ENCODE data around the gene GPC3. TPM values are rescaled to one million over a fixed set of nuclear protein-coding genes. Genes with fewer than 3 reads are reported as not detected.

The GPC3 gene
- total RNA-seq, 4 donors from 2014 or later = 8.4 to 28.2 (median 20.4) TPM

DNA sequence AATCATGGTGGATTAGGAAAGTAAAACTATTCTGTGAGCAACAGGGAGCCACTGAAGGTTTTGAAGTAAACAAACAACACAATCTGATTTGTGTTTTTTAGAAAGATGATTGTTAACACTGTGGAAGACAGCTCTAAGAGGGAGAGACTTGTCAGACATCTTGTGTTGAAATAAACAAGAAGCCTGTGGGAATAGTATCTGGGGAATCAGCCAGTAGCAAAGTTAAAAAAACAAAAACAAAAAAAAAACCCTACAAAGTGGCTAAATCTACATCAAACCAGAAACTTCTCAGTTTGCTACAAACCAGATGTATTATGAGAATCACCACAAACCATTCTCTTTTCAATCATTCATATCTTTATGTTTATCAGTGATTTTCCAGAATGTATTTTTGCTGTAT lies 444.4 kb downstream of the GPC3 start:
- H3K36me3 ChIP-seq = no peaks in the 10 kb centered on the region
- no peak overlapping the region for H3K27ac ChIP-seq
- no peaks in the 10 kb centered on the region for H3K27me3 ChIP-seq
- no peaks in the 10 kb centered on the region for H3K9me3 ChIP-seq
- DNase-seq = no peak
- H3K4me3 ChIP-seq (replicated peaks in 1 of 3) = no peak overlapping the region
- intact Hi-C loops (cut with DNase I) = no loop called here
- TF ChIP-seq POLR2A (IDR thresholded peaks at IDR 0.05) = no peak
- TF ChIP-seq, protein P1, sequence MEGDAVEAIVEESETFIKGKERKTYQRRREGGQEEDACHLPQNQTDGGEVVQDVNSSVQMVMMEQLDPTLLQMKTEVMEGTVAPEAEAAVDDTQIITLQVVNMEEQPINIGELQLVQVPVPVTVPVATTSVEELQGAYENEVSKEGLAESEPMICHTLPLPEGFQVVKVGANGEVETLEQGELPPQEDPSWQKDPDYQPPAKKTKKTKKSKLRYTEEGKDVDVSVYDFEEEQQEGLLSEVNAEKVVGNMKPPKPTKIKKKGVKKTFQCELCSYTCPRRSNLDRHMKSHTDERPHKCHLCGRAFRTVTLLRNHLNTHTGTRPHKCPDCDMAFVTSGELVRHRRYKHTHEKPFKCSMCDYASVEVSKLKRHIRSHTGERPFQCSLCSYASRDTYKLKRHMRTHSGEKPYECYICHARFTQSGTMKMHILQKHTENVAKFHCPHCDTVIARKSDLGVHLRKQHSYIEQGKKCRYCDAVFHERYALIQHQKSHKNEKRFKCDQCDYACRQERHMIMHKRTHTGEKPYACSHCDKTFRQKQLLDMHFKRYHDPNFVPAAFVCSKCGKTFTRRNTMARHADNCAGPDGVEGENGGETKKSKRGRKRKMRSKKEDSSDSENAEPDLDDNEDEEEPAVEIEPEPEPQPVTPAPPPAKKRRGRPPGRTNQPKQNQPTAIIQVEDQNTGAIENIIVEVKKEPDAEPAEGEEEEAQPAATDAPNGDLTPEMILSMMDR (IDR thresholded peaks at IDR 0.05) = no peak
- H3K4me1 ChIP-seq = no peaks in the 10 kb centered on the region

- no peaks in the 10 kb centered on the region for H3K9me3 ChIP-seq
- H3K4me1 ChIP-seq = no peaks in the 10 kb centered on the region
- H3K27ac ChIP-seq = no peak overlapping the region
- 74 to 80% methylated on average over 4 of the region's 4 CpGs for WGBS, 2 donors
- intact Hi-C loops (cut with DNase I) = no loop called here
- no peak overlapping the region for H3K4me3 ChIP-seq (replicated peaks in 1 of 3)
- DNase-seq = no peak
- no peaks in the 10 kb centered on the region for H3K36me3 ChIP-seq
- TF ChIP-seq, protein P1 (IDR thresholded peaks at IDR 0.05) = no peak
- no peak for TF ChIP-seq POLR2A (IDR thresholded peaks at IDR 0.05)
- H3K27me3 ChIP-seq = no peaks in the 10 kb centered on the region
Measured at GRCh38 chrX:133538148-133538547, 447.2 kb downstream of the GPC3 start.

- no peaks in the 10 kb centered on the region for H3K27me3 ChIP-seq
- no peaks in the 10 kb centered on the region for H3K36me3 ChIP-seq
- intact Hi-C loops (cut with DNase I) = no loop called here
- 75 to 84% methylated on average over 2 to 3 of the region's 3 CpGs for WGBS, 2 donors
- H3K9me3 ChIP-seq = no peaks in the 10 kb centered on the region
- no peak overlapping the region for H3K4me3 ChIP-seq (replicated peaks in 1 of 3)
- TF ChIP-seq POLR2A (IDR thresholded peaks at IDR 0.05) = no peak
- TF ChIP-seq, protein P1 (IDR thresholded peaks at IDR 0.05) = no peak
- H3K27ac ChIP-seq = no peak overlapping the region
- DNase-seq = no peak
- no peaks in the 10 kb centered on the region for H3K4me1 ChIP-seq
Measured at GRCh38 chrX:133537142-133537541, 448.3 kb downstream of the GPC3 start.

- 88 to 94% methylated on average over 2 of the region's 2 CpGs for WGBS, 2 donors
- Histone ChIP-seq H3K4me1 (no peaks in the 10 kb centered on the region), H3K27ac (no peak overlapping the region)
Measured at GRCh38 chrX:133535066-133535465, 450.3 kb downstream of the GPC3 start.

DNA sequence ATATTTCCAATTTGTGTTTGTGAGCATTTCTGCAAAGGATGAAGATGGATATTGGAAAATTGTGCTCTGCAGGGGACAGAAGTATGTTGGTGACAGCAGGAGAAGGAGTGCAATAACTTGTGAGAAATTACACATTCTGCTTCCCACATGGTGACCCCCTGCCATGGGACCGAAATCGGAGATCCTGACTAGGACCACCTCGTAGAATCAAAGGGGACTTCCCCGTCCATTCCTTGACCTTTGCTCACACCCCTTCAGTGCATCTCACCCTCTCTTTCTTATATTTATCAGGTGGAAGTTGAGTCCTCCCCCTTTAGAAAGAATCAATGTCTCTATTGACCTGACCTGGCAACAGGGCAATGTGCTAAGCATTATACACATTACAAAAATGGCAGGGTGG lies 451.2 kb downstream of the GPC3 start:
- 77 to 86% methylated on average over 4 of the region's 4 CpGs for WGBS, 2 donors
- Histone ChIP-seq H3K27me3 (no peaks in the 10 kb centered on the region), H3K4me1 (no peaks in the 10 kb centered on the region), H3K9me3 (no peaks in the 10 kb centered on the region), H3K4me3 (replicated peaks in 1 of 3) (no peak overlapping the region), H3K36me3 (no peaks in the 10 kb centered on the region), H3K27ac (no peak overlapping the region)
- TF ChIP-seq, protein P1 (IDR thresholded peaks at IDR 0.05) = no peak
- no peak for TF ChIP-seq POLR2A (IDR thresholded peaks at IDR 0.05)
- intact Hi-C loops (cut with DNase I) = no loop called here
- no peak for DNase-seq

More at GRCh38 chrX:133535066-133535465, 450.3 kb downstream of the GPC3 start:
- Histone ChIP-seq H3K4me3 (replicated peaks in 1 of 3) (no peak overlapping the region), H3K9me3 (no peaks in the 10 kb centered on the region), H3K36me3 (no peaks in the 10 kb centered on the region), H3K27me3 (no peaks in the 10 kb centered on the region)
- intact Hi-C loops (cut with DNase I) = no loop called here
- no peak for DNase-seq
- no peak for TF ChIP-seq POLR2A (IDR thresholded peaks at IDR 0.05)
- TF ChIP-seq, protein P1 (IDR thresholded peaks at IDR 0.05) = no peak

Data from thyroid gland (tissue), 4 donors.